HG03196 (cell line): ENCODE results near the gene GAB4.
"Not testable (repeated sequence)": the region's sequence is repeated elsewhere in the genome, so short reads cannot be mapped to it uniquely, and the experiment has no call there.

Source experiments
- ATAC-seq: cut with Tn5 transposase; IDR thresholded peaks from one replicate; pipeline ENCODE4 v1.9.1; 2021; ENCODE audit not compliant: unreplicated experiment

GAB4 gene, protein sequence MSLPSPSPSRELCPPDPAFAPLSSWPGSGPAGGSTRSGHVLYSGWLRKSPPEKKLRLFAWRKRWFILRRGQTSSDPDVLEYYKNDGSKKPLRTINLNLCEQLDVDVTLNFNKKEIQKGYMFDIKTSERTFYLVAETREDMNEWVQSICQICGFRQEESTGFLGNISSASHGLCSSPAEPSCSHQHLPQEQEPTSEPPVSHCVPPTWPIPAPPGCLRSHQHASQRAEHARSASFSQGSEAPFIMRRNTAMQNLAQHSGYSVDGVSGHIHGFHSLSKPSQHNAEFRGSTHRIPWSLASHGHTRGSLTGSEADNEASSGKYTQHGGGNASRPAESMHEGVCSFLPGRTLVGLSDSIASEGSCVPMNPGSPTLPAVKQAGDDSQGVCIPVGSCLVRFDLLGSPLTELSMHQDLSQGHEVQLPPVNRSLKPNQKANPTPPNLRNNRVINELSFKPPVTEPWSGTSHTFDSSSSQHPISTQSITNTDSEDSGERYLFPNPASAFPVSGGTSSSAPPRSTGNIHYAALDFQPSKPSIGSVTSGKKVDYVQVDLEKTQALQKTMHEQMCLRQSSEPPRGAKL

DNA sequence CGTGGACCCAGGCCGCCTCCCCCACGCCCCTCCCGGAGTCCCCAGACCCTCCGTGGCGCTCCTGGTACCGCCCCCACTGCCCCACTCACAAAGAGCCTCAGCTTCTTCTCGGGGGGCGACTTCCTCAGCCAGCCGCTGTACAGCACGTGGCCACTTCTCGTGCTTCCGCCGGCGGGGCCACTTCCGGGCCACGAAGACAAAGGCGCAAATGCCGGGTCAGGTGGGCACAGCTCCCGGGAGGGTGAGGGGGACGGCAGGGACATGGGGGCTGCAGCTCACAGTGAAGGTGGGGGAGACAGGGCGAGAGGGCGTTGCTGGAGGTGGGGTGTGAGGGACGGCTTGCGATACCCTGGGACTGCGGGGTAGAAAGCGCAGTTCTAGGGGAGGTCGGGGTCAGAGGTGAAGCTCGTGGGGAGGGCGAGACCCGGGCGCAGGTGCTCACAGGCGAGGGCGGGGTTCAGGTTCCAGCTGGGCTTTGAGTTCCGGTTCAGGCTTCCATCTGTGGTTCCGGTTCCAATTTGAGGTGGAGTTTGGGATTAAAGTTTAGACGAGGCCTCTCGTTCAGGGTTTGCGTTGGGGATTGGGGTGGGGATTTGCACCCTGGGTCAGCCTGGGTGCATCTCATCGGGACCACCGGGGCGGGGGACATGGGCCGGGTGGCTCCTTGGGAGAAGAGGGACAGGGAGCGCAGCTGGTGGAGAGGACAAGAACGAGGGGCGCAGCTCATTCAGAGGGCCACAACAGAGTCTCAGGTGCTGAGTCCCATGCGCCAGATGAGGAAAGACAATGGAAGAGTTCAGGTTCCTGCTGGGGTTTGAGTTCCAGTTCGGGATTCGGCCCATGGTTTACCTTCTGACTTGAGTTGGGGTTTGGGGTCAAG lies at the start of gene GAB4:
GAB4 (minus strand) TSS at position 371 of the 880 bp plus-strand sequence; CDS start at position 263, 108 bp downstream.
- no peak for ATAC-seq

DNA sequence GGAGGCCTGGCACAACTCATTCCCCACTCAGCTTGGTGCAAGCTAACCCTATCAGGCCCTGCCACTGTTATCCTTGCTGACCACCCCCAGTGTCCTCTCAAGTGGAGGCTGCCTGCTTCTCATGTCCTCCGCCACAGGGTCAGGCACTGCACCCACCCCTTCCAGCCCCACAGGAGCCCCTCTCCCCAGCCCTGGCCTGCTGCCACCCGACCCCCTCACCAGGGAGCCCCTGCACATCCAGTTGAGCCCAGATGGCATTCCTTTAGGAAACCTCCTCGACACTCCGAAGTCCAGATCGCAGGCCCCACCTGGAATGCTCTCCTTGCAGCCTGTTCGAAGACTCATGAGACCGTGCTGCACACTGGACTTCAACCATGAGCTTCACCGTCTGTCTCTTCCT lies 48.8 kb upstream of the GAB4 start:
- ATAC-seq: no peak

DNA sequence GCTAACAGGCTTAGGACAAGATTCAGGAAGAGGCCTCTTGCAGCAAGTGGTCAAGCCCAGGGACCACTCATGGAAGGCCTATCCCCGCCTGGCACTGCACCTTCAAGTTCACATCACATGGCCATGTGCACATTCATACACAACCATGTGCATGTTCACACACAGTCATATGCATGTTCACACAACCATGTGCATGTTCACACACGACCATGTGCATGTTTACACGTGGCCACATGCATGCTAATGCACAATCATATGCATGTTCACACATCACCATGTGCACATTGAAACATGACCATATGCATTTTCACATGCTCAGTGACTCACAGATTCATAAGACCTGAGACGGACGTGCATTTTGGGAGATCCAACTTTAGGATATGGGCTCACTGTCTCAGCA lies 48.0 kb upstream of the GAB4 start:
- no peak for ATAC-seq

DNA sequence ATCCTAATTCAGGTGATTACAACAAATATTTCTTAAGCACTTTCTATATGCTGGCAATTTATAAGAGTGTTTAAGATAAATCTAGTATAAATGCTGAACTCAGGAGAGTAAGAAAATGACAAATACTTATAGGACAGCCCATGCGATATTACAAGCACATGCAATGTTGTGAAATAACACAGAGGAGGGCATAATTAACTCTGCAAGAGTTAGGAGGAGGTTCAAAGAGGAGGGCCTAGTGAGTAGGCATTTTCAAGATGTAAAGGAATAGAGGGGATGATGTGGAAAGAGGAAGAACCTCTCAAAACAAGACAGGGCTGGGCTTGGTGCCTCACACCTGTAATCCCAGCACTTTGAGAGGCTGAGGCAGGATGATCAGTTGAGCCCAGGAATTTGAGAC lies 39.6 kb upstream of the GAB4 start:
- no peak for ATAC-seq

DNA sequence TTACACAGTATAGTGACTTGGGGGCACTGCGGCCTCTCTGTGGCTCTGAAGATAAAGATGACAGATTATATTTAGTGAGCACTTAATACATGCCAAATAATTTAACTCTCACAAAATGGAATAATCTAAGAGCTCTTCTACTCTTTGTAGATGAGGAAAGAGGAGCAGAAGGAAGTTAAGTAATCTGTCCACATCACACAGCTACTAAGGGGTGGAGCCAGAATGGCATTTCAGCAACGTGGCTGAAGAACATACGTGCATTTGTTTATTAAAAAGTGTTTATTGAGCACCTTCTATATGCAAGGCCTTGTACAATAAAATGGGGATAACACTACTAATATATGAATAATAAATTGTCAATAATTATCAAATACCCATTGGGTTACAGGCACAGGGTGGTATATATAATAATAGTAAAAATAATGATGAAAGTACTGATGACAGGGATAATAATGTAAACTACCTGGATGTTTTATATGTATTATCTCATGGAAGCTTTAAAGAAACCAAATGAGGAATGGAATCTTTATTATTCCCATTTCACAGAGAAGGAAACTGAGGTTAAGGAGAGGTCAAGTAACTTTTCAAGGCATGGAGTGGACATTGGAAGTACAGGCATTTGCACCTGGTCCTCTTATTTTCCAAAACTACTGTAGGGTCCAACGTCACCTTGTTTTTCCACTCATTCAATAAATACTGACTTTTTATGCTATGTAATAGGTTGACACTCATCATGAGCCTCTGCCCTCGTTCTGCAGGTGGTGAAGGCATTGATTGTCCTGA lies 38.7 kb upstream of the GAB4 start:
- no peak for ATAC-seq

DNA sequence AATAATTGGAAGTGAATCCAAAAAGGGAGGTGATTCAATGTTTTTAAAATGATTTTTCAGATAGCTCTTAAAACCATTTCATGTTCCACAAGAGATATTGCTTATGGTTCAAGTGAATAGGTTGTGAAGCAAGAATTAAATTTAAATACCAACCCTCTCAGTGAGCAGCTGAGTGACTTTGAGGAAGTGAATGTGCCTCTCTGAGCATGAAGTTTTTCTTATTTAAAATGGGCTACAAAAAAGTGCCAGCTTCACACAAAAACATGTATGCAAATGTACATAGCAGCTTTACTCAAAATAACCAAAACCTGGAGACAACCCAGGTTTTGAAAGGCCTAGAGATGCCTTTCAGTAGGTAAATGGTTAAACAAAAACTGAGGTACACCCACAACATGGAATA lies 35.5 kb upstream of the GAB4 start:
- ATAC-seq: no peak

DNA sequence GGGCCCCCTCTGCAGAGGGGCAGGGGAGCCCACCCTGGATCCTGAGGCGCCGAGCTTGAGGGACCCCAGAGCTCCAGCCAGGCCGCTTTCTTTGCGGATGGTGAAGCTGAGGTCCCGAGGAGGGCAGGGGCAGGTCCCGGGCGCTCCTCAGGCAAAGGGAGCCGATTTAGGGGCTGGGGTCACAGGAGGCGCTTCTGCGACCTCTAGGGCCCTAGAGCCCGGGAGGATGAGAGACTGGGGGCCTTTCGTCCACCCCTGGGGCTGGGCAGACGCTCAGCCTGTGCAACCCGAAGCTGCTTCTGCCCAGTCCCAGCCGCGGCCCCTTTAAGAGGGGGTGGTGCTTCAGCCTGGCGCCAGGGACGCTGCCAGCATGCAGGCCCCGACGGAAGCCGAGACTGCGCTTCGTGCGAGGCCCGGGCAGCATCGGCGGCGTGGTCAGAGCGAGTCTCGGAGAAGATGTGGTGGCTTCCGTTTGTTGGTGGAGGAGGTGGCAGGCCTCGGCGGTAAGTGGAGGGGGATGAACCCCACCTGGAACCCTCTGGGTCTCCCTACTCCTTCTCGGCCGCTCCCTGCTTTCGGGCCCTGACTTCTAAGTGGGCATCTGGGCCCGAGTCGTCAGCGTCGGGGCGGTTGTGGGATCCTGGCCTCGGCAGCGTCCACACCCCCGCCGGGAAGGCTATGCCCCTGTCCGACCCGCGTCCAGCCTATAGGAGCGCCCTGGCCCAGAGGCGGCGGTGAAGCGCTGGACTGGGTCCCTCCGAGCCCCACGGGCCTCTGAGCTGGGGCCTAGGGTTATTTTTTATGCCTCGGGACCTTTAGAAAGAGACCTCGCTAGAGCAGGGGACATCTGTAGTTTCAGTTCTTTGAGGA lies 29.1 kb upstream of the GAB4 start:
- not testable (repeated sequence) for ATAC-seq

DNA sequence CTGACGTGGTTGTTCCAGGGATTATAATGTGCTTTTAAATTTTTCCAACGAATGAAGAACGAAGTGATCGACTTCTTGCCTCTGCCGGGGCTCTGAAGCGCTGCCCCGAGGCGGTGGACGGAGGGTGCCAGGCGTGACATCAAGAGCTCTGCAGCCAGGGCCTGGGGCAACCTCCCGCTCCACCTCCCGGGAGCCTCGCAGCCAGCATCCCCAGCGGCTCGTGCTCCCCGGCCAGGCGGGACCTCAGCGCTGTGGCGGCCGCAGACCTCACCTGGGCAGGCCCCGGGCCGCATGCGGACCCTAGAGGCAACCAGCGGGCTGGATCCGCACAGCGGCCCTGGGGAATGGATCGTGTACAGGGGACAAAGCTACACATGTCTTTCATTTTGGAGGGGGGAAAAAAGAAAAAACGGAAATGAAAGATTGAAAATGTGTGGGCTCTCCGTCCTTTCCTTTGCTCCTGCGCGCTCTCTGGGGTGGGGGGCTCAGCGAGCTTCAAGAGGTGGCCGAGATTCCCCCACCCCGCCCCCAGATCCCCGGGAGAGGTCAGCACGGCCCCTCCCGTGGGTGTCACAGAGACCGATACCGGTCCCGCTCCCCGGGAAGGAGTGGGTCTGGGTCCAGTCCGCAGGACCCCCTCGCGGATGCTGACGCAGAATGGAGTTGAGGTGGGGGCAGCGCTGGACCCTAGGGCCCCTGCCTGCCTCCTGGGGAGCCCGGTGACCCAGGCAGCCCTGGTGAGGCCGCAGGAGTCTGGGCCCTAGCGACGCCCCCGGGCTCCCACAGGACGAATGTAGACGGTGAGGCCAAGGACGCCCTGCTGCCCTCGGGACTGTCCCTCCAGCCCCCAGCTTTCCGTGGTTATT lies 28.2 kb upstream of the GAB4 start:
- not testable (repeated sequence) for ATAC-seq

DNA sequence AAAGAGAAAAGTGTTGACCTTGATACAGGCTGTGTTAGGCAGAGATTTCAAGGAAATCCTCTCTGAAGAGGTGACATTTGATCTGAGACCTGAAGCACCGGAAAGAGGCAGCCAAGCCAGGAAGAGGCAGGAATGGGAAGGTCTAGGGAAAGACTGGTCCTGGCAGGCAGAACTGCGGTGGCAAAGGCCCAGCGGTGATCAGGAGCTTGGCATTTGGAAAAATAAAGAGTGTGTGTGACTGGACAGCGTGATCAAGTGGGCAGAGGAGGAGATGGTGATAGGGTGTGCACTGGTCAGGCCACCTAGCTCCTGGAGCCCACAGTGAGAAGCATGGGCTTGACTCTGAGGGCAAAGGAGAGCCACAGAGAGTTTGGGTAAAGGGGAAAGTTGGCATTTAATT lies 27.2 kb upstream of the GAB4 start:
- no peak for ATAC-seq

DNA sequence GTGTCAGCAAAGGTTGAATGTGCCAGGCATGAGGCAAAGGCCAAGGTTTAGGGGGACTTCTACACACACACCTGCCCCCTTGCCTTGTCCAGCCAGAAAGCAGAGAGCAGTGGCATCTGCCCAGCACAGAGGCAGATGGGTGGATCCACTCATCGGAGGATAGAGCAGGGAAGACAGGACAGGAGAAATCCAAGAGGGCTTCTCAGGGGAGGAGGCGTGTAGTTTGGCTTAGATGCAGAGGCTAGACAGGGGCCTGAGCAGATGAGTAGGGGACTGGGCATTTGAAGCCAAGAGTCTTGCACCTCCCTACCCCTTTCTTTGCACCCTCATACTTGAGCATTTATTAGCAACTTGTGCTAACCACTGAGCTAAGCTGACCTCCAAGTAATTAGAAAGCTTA lies 26.5 kb upstream of the GAB4 start:
- ATAC-seq: not testable (repeated sequence)

DNA sequence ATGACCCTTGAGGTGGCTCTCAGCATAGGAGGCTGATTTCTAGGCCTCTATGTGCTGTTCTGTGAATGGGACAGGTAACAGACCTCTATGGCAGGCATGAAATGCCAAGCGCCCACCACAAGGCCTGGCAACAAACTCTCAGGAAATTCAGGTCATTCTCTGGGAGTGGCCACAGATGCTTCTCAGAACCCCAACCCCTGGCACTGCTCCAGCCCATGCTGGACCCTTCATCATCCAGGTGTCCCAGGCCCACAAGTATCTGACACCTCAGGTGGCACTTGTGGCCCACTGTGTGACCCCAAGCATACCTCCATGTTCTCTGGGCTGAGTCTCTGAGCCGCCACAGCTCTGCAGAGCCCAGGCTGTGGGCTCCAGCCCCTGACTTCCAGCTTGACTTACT lies 24.3 kb upstream of the GAB4 start:
- ATAC-seq: not testable (repeated sequence)

DNA sequence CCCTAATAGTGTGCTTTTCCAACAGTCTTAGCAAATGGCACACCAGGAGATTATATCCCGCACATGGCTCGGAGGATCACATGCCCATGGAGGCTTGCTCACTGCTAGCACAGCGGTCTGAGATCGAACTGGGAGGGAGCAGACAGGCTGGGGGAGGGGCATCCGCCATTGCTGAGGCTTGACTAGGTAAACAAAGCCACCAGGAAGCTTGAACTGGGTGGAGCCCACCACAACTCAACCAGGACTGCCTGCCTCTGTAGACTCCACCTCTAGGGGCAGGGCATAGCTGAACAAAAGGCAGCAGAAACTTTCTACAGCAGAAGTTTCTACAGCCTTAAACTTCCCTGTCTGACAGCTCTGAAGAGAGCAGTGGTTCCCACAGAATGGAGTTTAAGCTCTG lies 16.4 kb upstream of the GAB4 start:
- ATAC-seq: not testable (repeated sequence)

DNA sequence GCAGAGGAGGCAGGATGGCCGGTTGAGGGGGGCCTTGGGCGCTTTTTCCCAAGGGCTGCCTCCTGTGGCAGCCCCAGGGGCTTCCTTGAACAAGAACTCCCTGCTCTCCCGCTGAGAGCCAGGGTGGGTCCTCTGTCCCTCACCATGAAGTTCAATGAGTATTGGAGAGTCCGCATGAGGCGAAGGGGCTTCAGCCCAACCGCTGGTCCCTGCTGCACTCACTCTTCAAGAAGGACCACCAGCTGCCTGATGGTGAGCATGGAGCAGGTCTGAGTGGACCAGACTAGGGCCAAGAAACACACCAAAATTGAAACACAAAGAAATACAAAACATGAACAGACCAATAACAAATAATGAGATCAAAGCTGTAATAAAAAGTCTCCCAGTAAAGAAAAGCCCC lies 7.5 kb upstream of the GAB4 start:
- ATAC-seq: not testable (repeated sequence)

DNA sequence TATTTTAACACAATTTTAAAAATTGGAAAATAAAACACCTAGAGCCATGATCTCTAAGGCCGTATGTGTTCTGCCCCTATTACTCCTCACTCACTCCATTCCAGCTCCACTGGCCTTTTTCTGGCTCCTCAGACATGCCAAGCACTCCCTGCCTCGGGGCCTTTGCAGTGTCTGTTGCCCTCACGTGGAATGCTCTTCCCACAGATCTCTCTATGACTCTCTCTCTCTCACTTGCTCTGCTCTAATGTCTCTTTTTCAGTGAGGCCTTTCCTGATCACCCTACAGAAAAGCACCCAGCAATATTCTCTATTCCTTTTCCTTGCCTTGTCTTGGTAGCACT lies 6.0 kb upstream of the GAB4 start:
- not testable (repeated sequence) for ATAC-seq

DNA sequence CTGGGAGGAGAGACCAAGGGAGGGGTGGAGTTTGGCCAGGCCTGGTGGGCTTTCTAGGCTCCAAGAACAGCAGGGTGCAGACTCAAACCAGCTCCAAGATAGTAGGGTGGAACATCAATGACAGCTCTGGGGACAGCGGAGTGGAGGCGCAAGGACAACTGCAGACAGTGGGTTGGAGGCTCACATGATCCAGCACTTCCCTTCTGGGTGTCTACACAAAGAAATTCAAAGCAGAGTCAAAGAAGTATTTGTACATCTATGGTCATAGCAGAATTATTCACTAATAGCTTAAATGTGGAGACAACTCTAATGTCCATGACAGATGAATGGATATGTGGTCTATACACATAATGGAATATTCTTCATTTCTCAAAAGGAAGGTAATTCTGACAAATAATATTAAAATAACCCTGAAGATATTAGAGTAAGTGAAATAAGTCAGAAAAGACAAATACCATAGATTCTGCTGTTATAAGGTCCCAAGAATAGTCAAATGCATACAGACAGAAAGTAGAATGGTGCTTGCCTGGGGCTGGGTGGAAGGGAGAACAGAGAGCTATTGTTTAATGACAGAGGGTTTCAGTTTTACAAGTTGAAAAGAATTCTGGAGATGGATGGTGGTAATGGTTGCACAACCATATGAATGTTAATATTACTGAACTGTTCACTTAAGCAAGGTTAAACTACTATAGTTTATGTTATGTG lies 5.5 kb upstream of the GAB4 start:
- no peak for ATAC-seq

DNA sequence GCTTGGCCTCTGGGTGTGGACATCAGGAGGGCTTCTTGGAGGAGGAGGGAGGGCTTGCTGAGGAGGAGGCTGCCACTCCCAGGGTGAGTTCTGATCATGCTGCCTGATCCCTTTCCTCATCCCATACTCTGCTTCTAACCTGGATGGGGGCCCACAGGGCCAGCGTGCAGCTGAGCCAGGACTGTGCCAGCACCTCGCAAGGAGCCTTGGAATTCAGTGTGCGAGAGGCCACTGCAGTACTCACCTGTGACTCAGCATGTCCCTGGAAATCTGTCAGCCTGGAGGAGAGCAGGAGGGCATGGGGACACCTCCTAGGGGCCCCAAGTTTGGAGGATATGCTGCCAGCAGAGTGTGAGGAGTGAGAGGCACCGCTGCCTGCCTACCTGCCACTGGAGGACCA lies 4.2 kb upstream of the GAB4 start:
- ATAC-seq: no peak

DNA sequence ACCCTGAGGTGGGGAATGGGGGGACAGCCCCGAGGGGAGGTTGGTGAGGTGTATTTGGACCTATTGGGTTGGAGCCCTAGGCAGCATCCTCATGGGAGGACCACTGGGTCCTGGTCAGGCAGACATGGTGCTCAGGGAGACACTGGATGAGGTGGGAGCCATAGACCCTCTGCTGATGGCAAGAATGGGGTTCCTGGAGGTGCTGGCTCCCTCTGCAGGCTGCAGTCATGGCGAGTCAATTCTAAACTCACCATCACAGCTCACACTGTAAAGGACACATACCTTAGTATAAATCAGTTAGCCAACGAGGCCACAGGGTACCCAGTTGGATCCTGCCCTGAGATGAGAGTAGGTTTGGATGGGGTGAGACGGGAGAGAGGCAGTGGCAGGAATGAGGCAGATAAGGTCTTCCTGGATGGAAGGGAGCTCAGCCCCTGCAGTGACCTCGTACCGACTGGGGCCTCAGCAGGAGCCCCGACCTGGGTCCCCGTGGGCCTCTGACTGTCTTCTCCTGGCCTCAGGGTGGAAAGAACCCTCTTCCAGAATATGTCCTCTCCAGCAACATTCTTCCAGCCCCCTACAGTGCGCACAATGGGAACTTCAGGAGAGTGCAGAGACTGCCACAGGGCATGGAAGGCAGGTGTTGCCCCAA lies 1.7 kb upstream of the GAB4 start:
- no peak for ATAC-seq

DNA sequence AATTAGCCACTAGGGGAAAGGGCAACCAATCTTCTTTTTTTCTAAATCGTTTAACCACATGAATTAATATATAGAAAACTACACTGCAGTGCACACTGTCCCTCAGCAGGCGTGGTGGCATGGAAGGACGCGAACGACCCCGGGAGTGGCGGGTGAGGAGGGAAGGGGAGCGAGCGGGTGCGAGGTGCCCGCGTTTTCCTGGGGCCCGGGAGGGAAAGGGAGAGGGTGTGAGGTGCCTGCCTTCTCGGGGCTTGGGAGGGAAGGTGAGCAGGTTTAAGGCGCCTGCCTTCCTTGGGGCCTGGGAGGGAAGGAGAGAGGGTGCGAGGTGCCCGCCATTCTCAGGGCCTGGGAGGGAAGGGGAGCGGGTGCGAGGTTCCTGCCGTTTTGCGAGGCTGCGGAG lies 765 bp downstream of the GAB4 start:
- no peak for ATAC-seq
